Heart right ventricle (tissue), 16 donors: ENCODE data around the gene TDRD7. TPM values are rescaled to one million over a fixed set of nuclear protein-coding genes. Genes with fewer than 3 reads are reported as not detected.

Experiments
- ATAC-seq, 8 donors: fragments of 200-7000 bp; cut with Tn5 transposase; one replicate each; pipeline ENCODE4 v1.9.1; 2020; ENCODE audit warnings: mild to moderate bottlenecking in 8 of 8, moderate library complexity in 8 of 8, moderate number of reproducible peaks in 1 of 8
- DNase-seq, 2 donors: peaks; one replicate each; pipeline ENCODE4 v3.0.0-alpha.2; 2020
- H3K27ac ChIP-seq, 10 donors: fragments of 200-600 bp; sonication (generic) in 2 of 10; one replicate each; pipeline versions ENCODE4 v1.5.0 to v1.8.0; 2020 to 2022; ENCODE audit warnings: mild to moderate bottlenecking in 3 of 10
- H3K27me3 ChIP-seq, 7 donors: fragments of 200-600 bp; one replicate each; pipeline ENCODE4 v1.8.0; 2021 to 2022; ENCODE audit warnings: mild to moderate bottlenecking in 2 of 7
- H3K36me3 ChIP-seq, 9 donors: fragments of 200-600 bp; sonication (generic) in 1 of 9; one replicate each; pipeline versions ENCODE4 v1.5.0 to v1.8.0; 2020 to 2022; ENCODE audit warnings: mild to moderate bottlenecking in 2 of 9
- H3K4me1 ChIP-seq, 9 donors: fragments of 200-600 bp; sonication (generic) in 1 of 9; one replicate each; pipeline versions ENCODE4 v1.5.0 to v1.8.0; 2020 to 2022; ENCODE audit warnings: mild to moderate bottlenecking in 4 of 9
- H3K4me3 ChIP-seq, 10 donors: fragments of 200-600 bp; sonication (generic) in 2 of 10; one replicate each; pipeline versions ENCODE4 v1.5.0 to v1.8.0; 2020 to 2022; ENCODE audit warnings: mild to moderate bottlenecking in 7 of 10, moderate library complexity in 2 of 10
- H3K9me3 ChIP-seq, 11 donors: fragments of 200-600 bp in 10 of 11; sonication (generic) in 2 of 11; one replicate each; pipeline versions ENCODE4 v1.5.0 to v1.8.0; 2013 to 2022; ENCODE audit warnings: mild to moderate bottlenecking in 2 of 11, control low read depth in 1 of 11, moderate library complexity in 1 of 11
- WGBS, 2 donors: extraction: QIAGEN DNeasy Blood & Tissue Kit; methylation state at CpG; one replicate each; pipeline ENCODE4 v1.1.7; 2013; ENCODE audit warnings: inconsistent platforms in 1 of 2; 5-methylcytosine and 5-hydroxymethylcytosine counted together
- intact Hi-C, 10 donors: fragments of 100-400 bp; cut with DNase I; formaldehyde crosslinking; loops; one replicate each; pipeline versions ENCODE4 v1.11.1 to v1.14.2; 2022
- polyA plus RNA-seq, 2 donors: library from polyadenylated mRNA; stranded (reverse); fragments of 200-250 nt; gene quantifications; one replicate each; pipeline ENCODE4 v1.2.3, GENCODE V29; 2013
- total RNA-seq, 10 donors: library from RNA; stranded (reverse); fragmentation: NEBNext Ultra II Directional in 3 of 10; extraction: Animal tissue kit (Norgen Biotek cat#: 25700) in 3 of 10; gene quantifications; one replicate each; pipeline versions ENCODE4 v1.2.1 to v1.2.4, GENCODE V29; 2021 to 2023
- TF ChIP-seq, protein P1 (sequence below), 9 donors: fragments of 200-600 bp; sonication (generic) in 2 of 9; IDR thresholded peaks; one replicate each; pipeline versions ENCODE4 v1.5.0 to v1.8.0; 2021 to 2022; ENCODE audit warnings: antibody characterized with exemption in 9 of 9, mild to moderate bottlenecking in 5 of 9, moderate library complexity in 1 of 9
- donor health status: Arrhythmogenic right ventricular cardiomyopathy.
- donor health status: ischemic (EF 13 %, LVEDD 7.1; RV severe dilation, severe dysfunction).
- donor health status: healthy with polysubstance abuse.
- donor health status: DM: no; HTN: yes; CAD: no.
- donor health status: DM: no; HTN: no; CAD: no.
- donor health status: ischemic (EF 25% LVEDD 6.9; RV normal size, moderate dysfunction).
- donor health status: ischemic (EF 25% LVEDD 5.7; RV mildly dilated, moderate dysfunction).
- donor health status: healthy.
- donor health status: DM: yes; HTN: yes; CAD: no.
- donor health status: Ischemic cardiomyopathy.
- donor health status: ischemic (EF 35%, LVEDD 5.7; RV mildly dilated, moderate dysfunction).
- donor health status: nonischemic (EF 11% LVEDD 7.7; RV severe dilation, severe dysfunction).
- donor health status: DM: yes; HTN: yes; CAD: no.
- donor health status: PGD.
- donor health status: ischemic (EF 29% LVEDD 5.4; RV normal size, mild dysfunction).
- donor health status: nonischemic (EF 23%, LVEDD 6.1; RV moderate dilation, normal function).

TDRD7 gene
- total and polyA plus RNA-seq, 12 donors: 4.0 to 12.8 (median 8.0) TPM

GRCh38 chr9:97385626-97386264 is 26.2 kb upstream of the TDRD7 start:
- WGBS, 2 donors: 85 to 88% methylated on average over 15 of the region's 15 CpGs
- ATAC-seq: peak in 2 of 8 donors; percentile 15 to 43
- Histone ChIP-seq H3K27me3 (peaks cover 0 to 37% (median 17%) of the 10 kb centered on the region in 7 donors), H3K27ac (no peak overlapping the region), H3K36me3 (no peaks in the 10 kb centered on the region), H3K4me3 (no peak overlapping the region), H3K9me3 (no peaks in the 10 kb centered on the region), H3K4me1 (peaks cover 0 to 8% (median 0%) of the 10 kb centered on the region in 9 donors)
- intact Hi-C loops: no loop called here
- no peak for DNase-seq
- TF ChIP-seq, protein P1, sequence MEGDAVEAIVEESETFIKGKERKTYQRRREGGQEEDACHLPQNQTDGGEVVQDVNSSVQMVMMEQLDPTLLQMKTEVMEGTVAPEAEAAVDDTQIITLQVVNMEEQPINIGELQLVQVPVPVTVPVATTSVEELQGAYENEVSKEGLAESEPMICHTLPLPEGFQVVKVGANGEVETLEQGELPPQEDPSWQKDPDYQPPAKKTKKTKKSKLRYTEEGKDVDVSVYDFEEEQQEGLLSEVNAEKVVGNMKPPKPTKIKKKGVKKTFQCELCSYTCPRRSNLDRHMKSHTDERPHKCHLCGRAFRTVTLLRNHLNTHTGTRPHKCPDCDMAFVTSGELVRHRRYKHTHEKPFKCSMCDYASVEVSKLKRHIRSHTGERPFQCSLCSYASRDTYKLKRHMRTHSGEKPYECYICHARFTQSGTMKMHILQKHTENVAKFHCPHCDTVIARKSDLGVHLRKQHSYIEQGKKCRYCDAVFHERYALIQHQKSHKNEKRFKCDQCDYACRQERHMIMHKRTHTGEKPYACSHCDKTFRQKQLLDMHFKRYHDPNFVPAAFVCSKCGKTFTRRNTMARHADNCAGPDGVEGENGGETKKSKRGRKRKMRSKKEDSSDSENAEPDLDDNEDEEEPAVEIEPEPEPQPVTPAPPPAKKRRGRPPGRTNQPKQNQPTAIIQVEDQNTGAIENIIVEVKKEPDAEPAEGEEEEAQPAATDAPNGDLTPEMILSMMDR (IDR thresholded peaks at IDR 0.05): no peak

GRCh38 chr9:97386265-97386633 is 25.6 kb upstream of the TDRD7 start:
- WGBS, 2 donors: 28% methylated on average over 1 of the region's 1 CpG
- ATAC-seq (no peak), DNase-seq (no peak)
- Histone ChIP-seq H3K27ac (no peak overlapping the region), H3K4me3 (no peak overlapping the region), H3K4me1 (peaks cover 0 to 8% (median 0%) of the 10 kb centered on the region in 9 donors), H3K27me3 (peaks cover 0 to 37% (median 17%) of the 10 kb centered on the region in 7 donors), H3K9me3 (no peaks in the 10 kb centered on the region), H3K36me3 (no peaks in the 10 kb centered on the region)
- TF ChIP-seq, protein P1 (IDR thresholded peaks at IDR 0.05): no peak
- intact Hi-C loops: no loop called here

DNA sequence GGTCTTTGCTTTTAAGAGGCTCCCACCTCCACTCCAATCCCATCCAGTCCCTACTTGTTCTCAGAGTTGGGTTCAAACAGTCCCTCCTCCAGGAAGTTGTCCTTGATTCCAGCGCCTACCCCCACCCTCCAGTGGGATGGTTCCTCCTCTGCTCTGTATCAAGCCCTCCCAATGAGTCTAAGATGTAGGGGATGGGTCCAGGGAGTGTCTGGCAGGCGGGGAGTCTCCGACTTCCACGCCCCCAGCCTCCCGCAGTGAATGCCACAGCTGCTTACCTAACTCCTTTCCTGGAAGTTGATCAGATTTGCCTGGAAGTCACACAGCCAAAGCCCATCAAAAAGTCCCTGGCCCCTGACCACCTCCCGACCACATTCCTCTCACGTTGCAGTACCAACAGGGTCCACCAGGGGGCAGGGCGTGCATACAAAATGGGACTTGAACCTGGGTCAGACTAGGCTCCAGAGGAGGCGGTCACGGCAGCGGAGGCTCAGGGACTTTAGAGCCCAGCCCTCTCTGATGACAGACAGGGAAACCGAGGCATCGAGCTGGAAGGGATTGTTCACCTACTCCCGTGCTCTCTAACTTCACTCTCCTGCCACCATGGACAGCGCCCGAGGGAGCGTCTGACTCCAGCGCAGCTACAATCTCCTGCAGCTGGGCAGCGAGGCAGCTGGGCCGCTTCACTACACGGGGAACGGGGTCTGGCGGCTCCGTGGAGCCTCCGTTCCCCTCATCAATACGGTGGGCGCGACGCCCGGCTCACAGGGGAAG is 25.0 kb upstream of the TDRD7 start:
- peaks cover 0 to 37% (median 17%) of the 10 kb centered on the region in 7 donors for H3K27me3 ChIP-seq
- H3K36me3 ChIP-seq: no peaks in the 10 kb centered on the region
- H3K9me3 ChIP-seq: no peaks in the 10 kb centered on the region
- peak; percentile 65 to 68 for DNase-seq
- intact Hi-C loops: no loop called here
- 3 to 5% methylated on average over 30 of the region's 30 CpGs for WGBS, 2 donors
- peaks cover 0 to 8% (median 0%) of the 10 kb centered on the region in 9 donors for H3K4me1 ChIP-seq
- TF ChIP-seq, protein P1 (IDR thresholded peaks at IDR 0.05): peak; percentile 76 to 98 (median 93)
- H3K4me3 ChIP-seq: no peak overlapping the region
- peak; percentile 61 to 85 (median 73) for ATAC-seq
- no peak overlapping the region for H3K27ac ChIP-seq

GRCh38 chr9:97387504-97387886 is 24.4 kb upstream of the TDRD7 start:
- ATAC-seq (peak in 2 of 8 donors; percentile 9 to 15), DNase-seq (no peak)

More at GRCh38 chr9:97387504-97387886, 24.4 kb upstream of the TDRD7 start:
- 37 to 40% methylated on average over 13 of the region's 13 CpGs for WGBS, 2 donors
- intact Hi-C loops: no loop called here
- TF ChIP-seq, protein P1 (IDR thresholded peaks at IDR 0.05): no peak
- Histone ChIP-seq H3K4me3 (no peak overlapping the region), H3K9me3 (no peaks in the 10 kb centered on the region), H3K4me1 (peaks cover 0 to 8% (median 0%) of the 10 kb centered on the region in 9 donors), H3K27me3 (peaks cover 0 to 37% (median 17%) of the 10 kb centered on the region in 7 donors), H3K36me3 (no peaks in the 10 kb centered on the region), H3K27ac (no peak overlapping the region)
